HUDEP-2 (cell line): Measurements from ENCODE around the gene CPA4.

Experiments
- DNase-seq, 76 experiments: peaks; one replicate each; lab custom pipeline; 2025; ENCODE audit not compliant: unreplicated experiment in 76 of 76; lab: John Stamatoyannopoulos, UW

Gene CPA4

GRCh38 chr7:130342701-130343380 is 49.9 kb downstream of the CPA4 start:
- no peak for DNase-seq

GRCh38 chr7:130344271-130344866 is 51.4 kb downstream of the CPA4 start, which contains the start of gene CPA5:
Gene CPA5, plus strand, starts transcription at chr7:130344816. Its CDS starts 1,670 bp downstream, at chr7:130346486.
- no peak for DNase-seq

GRCh38 chr7:130345136-130345535 is 52.2 kb downstream of the CPA4 start:
- no peak for DNase-seq

GRCh38 chr7:130345725-130346124 is 52.8 kb downstream of the CPA4 start:
- no peak for DNase-seq

GRCh38 chr7:130346177-130346905 is 53.4 kb downstream of the CPA4 start:
- no peak for DNase-seq

GRCh38 chr7:130346941-130347340 is 54.0 kb downstream of the CPA4 start:
- no peak for DNase-seq

GRCh38 chr7:130349911-130350782 is 57.2 kb downstream of the CPA4 start:
- DNase-seq = no peak

- no peak for DNase-seq
These were observed 58.2 kb downstream of the CPA4 start for GRCh38 chr7:130350945-130351790.

GRCh38 chr7:130351791-130352090 is 58.8 kb downstream of the CPA4 start:
- no peak for DNase-seq

GRCh38 chr7:130352194-130353074 is 59.5 kb downstream of the CPA4 start:
- no peak for DNase-seq

GRCh38 chr7:130353196-130353595 is 60.2 kb downstream of the CPA4 start:
- DNase-seq = no peak

- no peak for DNase-seq
These were observed 63.3 kb downstream of the CPA4 start for GRCh38 chr7:130356121-130356875.

GRCh38 chr7:130356876-130357611 is 64.1 kb downstream of the CPA4 start:
- DNase-seq = no peak

GRCh38 chr7:130358471-130358870 is 65.5 kb downstream of the CPA4 start:
- DNase-seq = no peak

GRCh38 chr7:130359276-130359857 is 66.4 kb downstream of the CPA4 start:
- DNase-seq = no peak

- no peak for DNase-seq
These were observed 67.6 kb downstream of the CPA4 start for GRCh38 chr7:130360518-130360917.

GRCh38 chr7:130361681-130362080 is 68.7 kb downstream of the CPA4 start:
- DNase-seq = no peak
